Smooth muscle cell (in vitro differentiated cells): Measurements from ENCODE around the gene ONECUT1. TPM values are rescaled to one million over a fixed set of nuclear protein-coding genes. Genes with fewer than 3 reads are reported as not detected.

ENCODE experiments used
- DNase-seq: peaks from one replicate; lab custom pipeline; 2025; ENCODE audit not compliant: unreplicated experiment; lab: John Stamatoyannopoulos, UW
- H2AFZ ChIP-seq: fragments of 200-600 bp; sonication (generic); 2 replicates; pipeline ENCODE4 v1.6.0; 2016; ENCODE audit warnings: antibody characterized with exemption, low read depth, mild to moderate bottlenecking
- H3F3A ChIP-seq: fragments of 200-600 bp; sonication (generic); 2 replicates; pipeline ENCODE4 v1.6.0; 2017; ENCODE audit warnings: antibody characterized with exemption, low read depth
- H3K27ac ChIP-seq: fragments of 200-600 bp; sonication (generic); 2 replicates; pipeline ENCODE4 v1.5.1; 2016; ENCODE audit warnings: low read depth, mild to moderate bottlenecking
- H3K27me3 ChIP-seq: fragments of 200-600 bp; sonication (generic); 2 replicates; pipeline ENCODE4 v1.6.1; 2016; ENCODE audit warnings: low read depth, mild to moderate bottlenecking
- H3K36me3 ChIP-seq: fragments of 200-600 bp; sonication (generic); 2 replicates; pipeline ENCODE4 v1.5.1; 2016; ENCODE audit warnings: low read depth
- H3K4me1 ChIP-seq: fragments of 200-600 bp; sonication (generic); 2 replicates; pipeline ENCODE4 v1.5.1; 2016; ENCODE audit warnings: low read depth
- H3K4me2 ChIP-seq: fragments of 200-600 bp; sonication (generic); 2 replicates; pipeline ENCODE4 v1.6.0; 2016; ENCODE audit warnings: mild to moderate bottlenecking
- H3K4me3 ChIP-seq: fragments of 200-600 bp; sonication (generic); 2 replicates; pipeline ENCODE4 v1.5.1; 2016; ENCODE audit warnings: mild to moderate bottlenecking
- H3K79me2 ChIP-seq: fragments of 200-600 bp; sonication (generic); 2 replicates; pipeline ENCODE4 v1.6.0; 2016; ENCODE audit warnings: low read depth, mild to moderate bottlenecking
- H3K9ac ChIP-seq: fragments of 200-600 bp; sonication (generic); 2 replicates; pipeline ENCODE4 v1.6.0; 2016; ENCODE audit warnings: low read depth
- H3K9me3 ChIP-seq: fragments of 200-600 bp; sonication (generic); replicated peaks from 2 replicates; pipeline ENCODE4 v1.5.1; 2016; ENCODE audit warnings: low read depth
- H4K20me1 ChIP-seq: fragments of 200-600 bp; sonication (generic); 2 replicates; pipeline ENCODE4 v1.6.0; 2016; ENCODE audit warnings: low read depth
- WGBS: methylation state at CpG from one replicate; pipeline ENCODE4 v1.1.7; 2016; ENCODE audit warnings: low lambda C conversion rate; 5-methylcytosine and 5-hydroxymethylcytosine counted together
- polyA plus RNA-seq: library from polyadenylated mRNA; unstranded; fragments of >200 nt; fragmentation: Nextera tagmentation; extraction: Ambion mirVana; gene quantifications from 2 replicates; pipeline ENCODE4 v1.2.1, GENCODE V29; 2016
- total RNA-seq: library from RNA; depleted of rRNA; stranded (reverse); fragments of >200 nt; gene quantifications from 2 replicates; pipeline ENCODE4 v1.2.3, GENCODE V29; 2014
- TF ChIP-seq, protein P1 (sequence below): fragments of 200-600 bp; sonication (generic); IDR thresholded peaks from 2 replicates; pipeline ENCODE4 v1.5.1; 2017; ENCODE audit warnings: borderline replicate concordance, mild to moderate bottlenecking, antibody characterized with exemption; ENCODE audit not compliant: insufficient read depth, poor library complexity, severe bottlenecking

ONECUT1 gene
- total and polyA plus RNA-seq, 2 experiments from 2014 or later, result 0.61 to 0.99 TPM

- no peak for DNase-seq
- no peak overlapping the region for H2AFZ ChIP-seq
- H3F3A ChIP-seq, result no peaks in the 10 kb centered on the region
- no peaks in the 10 kb centered on the region for H3K36me3 ChIP-seq
- no peak overlapping the region for H3K9ac ChIP-seq
- no peak overlapping the region for H3K4me3 ChIP-seq
- H4K20me1 ChIP-seq, result no peaks in the 10 kb centered on the region
- TF ChIP-seq, protein P1, sequence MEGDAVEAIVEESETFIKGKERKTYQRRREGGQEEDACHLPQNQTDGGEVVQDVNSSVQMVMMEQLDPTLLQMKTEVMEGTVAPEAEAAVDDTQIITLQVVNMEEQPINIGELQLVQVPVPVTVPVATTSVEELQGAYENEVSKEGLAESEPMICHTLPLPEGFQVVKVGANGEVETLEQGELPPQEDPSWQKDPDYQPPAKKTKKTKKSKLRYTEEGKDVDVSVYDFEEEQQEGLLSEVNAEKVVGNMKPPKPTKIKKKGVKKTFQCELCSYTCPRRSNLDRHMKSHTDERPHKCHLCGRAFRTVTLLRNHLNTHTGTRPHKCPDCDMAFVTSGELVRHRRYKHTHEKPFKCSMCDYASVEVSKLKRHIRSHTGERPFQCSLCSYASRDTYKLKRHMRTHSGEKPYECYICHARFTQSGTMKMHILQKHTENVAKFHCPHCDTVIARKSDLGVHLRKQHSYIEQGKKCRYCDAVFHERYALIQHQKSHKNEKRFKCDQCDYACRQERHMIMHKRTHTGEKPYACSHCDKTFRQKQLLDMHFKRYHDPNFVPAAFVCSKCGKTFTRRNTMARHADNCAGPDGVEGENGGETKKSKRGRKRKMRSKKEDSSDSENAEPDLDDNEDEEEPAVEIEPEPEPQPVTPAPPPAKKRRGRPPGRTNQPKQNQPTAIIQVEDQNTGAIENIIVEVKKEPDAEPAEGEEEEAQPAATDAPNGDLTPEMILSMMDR, result no peak
- no peaks in the 10 kb centered on the region for H3K27me3 ChIP-seq
- H3K4me1 ChIP-seq, result no peaks in the 10 kb centered on the region
- WGBS, result 29% methylated on average over 12 of the region's 12 CpGs
- H3K27ac ChIP-seq, result no peak overlapping the region
- H3K79me2 ChIP-seq, result no peaks in the 10 kb centered on the region
- no peaks in the 10 kb centered on the region for H3K9me3 ChIP-seq
- H3K4me2 ChIP-seq, result no peak overlapping the region
Observed at GRCh38 chr15:52745326-52746161, 44.6 kb downstream of the ONECUT1 start.

DNA sequence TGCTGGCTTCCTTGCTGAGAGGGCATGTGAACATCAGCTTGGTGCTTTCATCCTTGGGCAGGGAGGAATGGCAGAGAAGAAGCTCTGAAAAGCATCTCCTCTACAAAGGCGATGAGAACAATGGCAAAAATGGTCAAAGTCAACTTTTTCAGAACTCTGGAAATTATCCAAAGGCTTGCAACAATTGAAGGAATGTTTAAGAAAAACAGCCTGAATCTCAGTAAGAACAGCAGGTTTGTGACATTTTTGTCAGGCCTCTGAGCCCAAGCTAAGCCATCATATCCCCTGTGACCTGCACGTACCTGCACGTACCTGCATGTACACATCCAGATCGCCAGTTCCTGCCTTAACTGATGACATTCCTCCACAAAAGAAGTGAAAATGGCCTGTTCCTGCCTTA is 51.8 kb downstream of the ONECUT1 start:
- H3K4me2 ChIP-seq, result no peak overlapping the region
- no peak overlapping the region for H3K27ac ChIP-seq
- no peaks in the 10 kb centered on the region for H3K27me3 ChIP-seq
- H3K9ac ChIP-seq, result no peak overlapping the region
- no peaks in the 10 kb centered on the region for H3K9me3 ChIP-seq
- DNase-seq, result no peak
- H3F3A ChIP-seq, result peaks cover 4% of the 10 kb centered on the region
- no peaks in the 10 kb centered on the region for H3K36me3 ChIP-seq
- H3K4me1 ChIP-seq, result no peaks in the 10 kb centered on the region
- no peak overlapping the region for H3K4me3 ChIP-seq
- TF ChIP-seq, protein P1, result no peak
- no peaks in the 10 kb centered on the region for H3K79me2 ChIP-seq
- 80% methylated on average over 4 of the region's 4 CpGs for WGBS
- H2AFZ ChIP-seq, result no peak overlapping the region
- H4K20me1 ChIP-seq, result no peaks in the 10 kb centered on the region

DNA sequence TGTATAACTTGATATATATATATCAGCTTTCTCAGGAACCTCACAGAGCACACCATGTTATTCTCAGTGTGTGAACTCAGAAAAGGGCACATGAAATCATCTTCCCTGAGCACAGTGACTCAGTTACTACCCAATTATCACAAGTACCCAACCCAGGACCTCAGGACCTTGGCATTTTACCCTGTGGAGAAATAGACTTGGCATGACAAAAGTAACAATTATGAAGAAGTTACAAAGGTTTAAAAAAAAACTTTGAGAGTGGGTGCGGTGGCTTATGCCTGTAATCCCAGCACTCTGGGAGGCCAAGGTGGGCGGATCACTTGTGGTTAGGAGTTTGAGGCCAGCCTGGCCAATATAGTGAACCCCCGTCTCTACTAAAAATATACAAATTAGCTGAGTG is 52.4 kb downstream of the ONECUT1 start:
- Histone ChIP-seq H2AFZ (no peak overlapping the region), H3K79me2 (no peaks in the 10 kb centered on the region), H3K9me3 (no peaks in the 10 kb centered on the region), H3K4me2 (no peak overlapping the region), H3K4me3 (no peak overlapping the region), H3F3A (peaks cover 4% of the 10 kb centered on the region), H3K27me3 (no peaks in the 10 kb centered on the region), H3K27ac (no peak overlapping the region), H3K36me3 (no peaks in the 10 kb centered on the region), H3K9ac (no peak overlapping the region), H4K20me1 (no peaks in the 10 kb centered on the region), H3K4me1 (no peaks in the 10 kb centered on the region)
- WGBS, result 50% methylated on average over 3 of the region's 3 CpGs
- TF ChIP-seq, protein P1, result no peak
- DNase-seq, result no peak
